HL-60/S4 treated with retinoic acid at 250 ng/mL for 4 days and 3 days (cell line): Measurements from ENCODE around the gene RAE1.

Source experiments
- in situ Hi-C: fragments of 300-500 bp; cut with MboI; formaldehyde crosslinking; loops from 2 replicates; pipeline ENCODE4 v1.7.0; 2022; ENCODE audit warnings: low sequenced_read_pairs

Gene RAE1, protein sequence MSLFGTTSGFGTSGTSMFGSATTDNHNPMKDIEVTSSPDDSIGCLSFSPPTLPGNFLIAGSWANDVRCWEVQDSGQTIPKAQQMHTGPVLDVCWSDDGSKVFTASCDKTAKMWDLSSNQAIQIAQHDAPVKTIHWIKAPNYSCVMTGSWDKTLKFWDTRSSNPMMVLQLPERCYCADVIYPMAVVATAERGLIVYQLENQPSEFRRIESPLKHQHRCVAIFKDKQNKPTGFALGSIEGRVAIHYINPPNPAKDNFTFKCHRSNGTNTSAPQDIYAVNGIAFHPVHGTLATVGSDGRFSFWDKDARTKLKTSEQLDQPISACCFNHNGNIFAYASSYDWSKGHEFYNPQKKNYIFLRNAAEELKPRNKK

DNA sequence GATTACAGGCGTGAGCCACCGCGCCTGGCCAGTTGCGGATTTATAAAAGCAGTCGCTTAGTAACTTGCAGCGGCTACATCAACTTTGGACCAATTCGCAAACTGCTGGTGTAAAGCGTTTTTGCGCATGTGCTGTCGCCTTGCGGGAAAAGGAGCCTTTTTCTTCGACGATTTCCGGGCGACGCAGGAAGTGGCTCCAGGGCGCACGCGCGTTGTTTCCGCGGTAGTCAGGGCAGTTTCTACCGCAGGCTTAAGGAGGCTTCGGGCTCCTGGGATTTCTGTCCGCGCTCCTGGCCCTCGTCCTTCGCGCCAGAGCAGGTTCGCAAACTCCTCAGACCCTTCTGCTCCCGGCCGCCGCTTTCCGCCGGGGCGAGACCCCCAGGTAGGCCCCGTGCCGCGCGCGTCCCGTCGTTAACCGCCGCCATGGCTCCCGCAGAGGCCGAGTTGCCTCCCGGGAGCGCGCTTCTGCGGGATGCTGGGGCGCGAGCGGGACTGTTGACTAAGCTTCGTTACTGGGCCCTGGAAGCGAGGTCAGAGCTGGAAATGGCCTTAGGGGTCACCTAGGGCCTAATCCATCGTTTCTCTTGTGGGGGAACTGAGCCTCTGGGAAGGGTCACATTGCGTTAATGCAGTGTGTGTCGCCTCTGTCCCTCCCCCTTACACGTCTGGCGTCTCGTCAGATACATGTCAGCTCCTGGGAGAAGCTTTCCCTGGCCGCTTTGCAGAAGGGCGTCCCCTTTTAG lies at the start of gene RAE1:
Gene RAE1 (plus strand): TSS at position 214 of the 742 bp plus-strand sequence. CDS start 2,784 bp downstream, outside the sequence.
- in situ Hi-C loops = no loop called here

GRCh38 chr20:57306747-57307146 lies 44.3 kb upstream of the RAE1 start:
- in situ Hi-C loops = no loop called here

DNA sequence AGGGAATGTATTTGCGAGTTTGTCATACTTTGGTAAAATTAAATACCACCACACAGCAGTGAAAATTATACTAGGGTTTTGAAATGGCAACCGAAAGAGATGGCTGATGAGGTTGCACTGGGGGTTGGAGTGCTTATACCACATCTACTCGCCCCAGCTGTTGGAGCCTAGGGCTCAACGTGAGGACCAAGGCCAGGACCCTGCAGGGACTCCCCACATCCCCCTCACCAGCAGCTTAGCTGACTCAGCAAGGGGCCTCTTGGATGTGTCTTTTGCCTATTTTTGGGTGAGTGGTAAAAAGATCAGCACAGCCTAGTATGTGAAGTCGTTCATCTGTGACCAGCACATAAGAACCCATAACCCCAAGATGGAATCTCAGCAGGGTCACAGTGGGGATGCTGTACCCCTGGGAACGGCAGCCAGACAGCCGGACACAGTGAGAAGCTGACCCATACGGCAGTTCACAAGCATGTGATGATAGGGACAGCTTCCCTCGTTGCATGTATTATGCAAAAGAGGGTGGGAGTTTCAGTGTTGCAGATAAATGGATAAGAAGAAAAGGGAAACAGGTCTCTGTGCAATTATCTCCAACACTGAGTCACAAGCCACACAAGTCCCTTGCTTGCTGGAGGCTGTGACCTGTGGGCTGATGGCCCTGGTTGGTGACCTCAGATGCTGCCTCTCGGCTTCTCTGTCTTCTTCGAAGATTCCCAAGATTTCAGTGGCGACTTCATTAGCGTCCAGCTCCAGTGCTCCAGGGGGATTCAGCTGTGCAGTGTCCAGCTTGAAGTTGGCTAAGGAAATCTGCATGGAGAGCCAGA lies 42.4 kb upstream of the RAE1 start:
- in situ Hi-C loops = no loop called here

DNA sequence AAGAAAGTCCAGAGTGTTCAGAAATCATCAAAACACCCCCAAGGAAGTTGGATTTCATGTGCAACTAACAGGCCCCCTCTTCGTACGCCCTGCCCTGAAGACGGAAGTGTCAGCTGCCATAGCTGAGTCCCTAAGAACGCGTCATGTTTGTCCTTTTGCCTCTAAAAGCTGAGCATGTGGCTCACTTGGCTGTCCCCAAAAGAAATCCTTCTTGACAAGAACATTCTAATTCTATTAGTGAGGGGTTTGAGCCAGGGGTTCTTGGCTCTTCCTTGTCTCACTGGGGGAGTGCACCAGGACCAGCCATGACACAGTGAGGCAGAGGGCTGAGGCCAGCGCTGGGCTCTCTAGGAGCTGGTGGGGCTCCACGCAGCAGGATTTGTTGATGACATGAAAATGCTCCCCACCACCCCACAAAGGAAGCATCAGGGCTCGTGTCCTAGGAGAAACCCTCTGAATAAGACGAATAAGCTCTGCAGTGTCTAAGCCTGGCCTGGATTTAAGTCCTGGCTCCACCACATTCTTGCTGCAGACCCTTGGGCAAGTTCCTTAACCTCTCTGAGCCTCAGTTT lies 41.4 kb upstream of the RAE1 start:
- in situ Hi-C loops = no loop called here

GRCh38 chr20:57310821-57311514 lies 40.1 kb upstream of the RAE1 start:
- in situ Hi-C loops = no loop called here

GRCh38 chr20:57312138-57312537 lies 38.9 kb upstream of the RAE1 start:
- in situ Hi-C loops = no loop called here

DNA sequence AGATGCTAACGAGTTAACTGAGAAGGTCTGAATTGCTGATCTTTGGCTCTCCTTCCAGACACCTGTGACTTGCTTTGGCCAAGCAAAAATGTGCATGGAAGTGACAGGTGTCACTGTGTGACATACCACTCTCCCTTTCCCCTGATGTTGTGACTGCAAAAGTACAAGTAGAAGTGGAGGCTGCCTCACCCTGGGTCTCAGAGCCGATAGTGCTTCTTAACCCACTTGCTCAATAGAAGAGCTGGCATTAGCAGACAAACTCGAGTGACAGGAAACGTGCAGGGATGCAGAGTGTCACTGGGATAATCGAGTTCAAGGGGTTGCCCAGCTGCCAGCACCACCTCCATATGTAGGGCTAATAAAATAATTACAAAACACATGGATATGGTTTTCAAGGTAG lies 37.8 kb upstream of the RAE1 start:
- in situ Hi-C loops = no loop called here

- in situ Hi-C loops = no loop called here
Measured at GRCh38 chr20:57313951-57314350, 37.1 kb upstream of the RAE1 start.

DNA sequence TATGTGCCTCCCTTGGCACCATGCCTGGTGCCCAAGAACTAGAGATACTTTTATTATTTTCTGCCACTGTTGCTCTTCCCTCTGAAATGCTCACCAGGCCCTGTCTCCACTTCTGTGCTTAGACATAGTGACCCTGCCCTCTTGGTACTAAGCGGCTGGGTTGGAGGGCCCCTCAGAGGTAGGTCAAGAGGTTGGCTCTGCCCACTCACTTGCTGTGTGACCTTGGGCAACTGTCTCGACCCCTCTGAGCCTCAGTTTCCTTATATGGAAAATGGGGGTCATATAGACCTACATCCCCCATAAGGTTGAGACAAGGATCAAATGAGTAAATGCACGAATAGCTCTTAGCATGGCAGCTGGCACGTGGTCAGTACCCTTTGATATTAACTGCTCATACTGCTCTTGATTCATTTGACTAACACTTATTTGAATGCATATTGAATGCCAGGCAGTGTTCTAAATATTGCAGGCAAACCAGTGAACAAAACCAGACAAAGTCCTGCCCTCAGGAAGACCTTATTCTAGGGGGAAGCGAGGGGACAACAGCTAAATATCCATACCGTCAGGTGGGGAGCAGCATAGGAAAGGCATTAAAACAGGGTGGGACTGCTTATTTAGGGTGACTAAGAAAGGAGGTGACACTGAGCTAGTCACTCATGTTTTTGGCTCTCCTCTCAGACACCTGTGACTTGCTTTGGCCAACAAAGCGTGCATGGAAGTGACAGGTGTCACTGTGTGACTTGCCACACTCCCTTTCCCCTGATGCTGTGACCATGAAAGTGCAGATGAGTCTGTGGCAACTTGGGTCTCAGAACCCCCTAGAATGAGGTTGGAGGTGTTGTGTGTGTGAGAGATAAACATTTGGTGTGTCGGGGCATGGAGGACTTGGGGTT lies 35.7 kb upstream of the RAE1 start:
- in situ Hi-C loops = no loop called here

DNA sequence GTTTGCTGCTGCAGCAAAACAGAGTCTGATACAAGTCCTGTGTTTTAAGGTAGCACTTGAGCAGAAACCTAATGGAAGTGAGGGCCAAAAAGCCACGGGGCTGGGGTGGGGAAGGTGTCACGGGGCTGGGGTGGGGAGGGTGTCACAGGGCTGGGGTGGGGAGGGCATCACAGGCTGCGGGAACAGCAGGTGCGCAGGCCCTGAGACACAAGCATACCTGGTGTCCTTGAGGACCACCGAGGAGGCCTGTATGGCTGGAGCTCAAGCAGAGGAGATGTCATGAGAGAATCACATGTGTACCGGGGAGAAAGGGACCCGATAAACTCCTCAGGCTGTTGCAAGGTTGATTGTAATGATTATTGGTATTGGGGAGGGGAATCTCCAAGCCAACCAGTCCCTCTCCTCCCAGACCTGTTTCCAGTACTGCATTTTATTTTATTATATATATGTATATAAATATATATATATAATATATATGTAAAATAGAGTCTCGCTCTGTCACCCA lies 35.0 kb upstream of the RAE1 start:
- in situ Hi-C loops = no loop called here

DNA sequence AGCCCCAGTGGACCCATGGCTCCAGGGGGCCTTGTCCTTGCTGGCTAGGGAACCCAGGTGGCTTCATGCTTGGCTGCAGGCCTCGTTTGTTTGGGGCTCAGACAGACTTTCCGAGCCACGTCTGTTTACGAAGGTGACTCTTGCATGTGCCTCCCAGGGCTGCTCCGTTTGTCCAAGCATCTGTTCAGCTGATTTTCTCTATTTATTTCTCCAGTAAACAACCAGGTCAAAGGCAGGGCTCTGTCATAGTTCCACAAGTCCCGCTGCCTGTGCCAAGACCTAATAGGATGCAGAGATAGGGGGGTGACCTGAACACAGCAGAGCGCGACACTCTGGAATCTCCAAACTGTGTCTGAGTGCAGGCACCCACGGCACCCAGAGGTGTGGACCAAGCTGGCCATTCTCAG lies 34.3 kb upstream of the RAE1 start:
- in situ Hi-C loops = no loop called here

DNA sequence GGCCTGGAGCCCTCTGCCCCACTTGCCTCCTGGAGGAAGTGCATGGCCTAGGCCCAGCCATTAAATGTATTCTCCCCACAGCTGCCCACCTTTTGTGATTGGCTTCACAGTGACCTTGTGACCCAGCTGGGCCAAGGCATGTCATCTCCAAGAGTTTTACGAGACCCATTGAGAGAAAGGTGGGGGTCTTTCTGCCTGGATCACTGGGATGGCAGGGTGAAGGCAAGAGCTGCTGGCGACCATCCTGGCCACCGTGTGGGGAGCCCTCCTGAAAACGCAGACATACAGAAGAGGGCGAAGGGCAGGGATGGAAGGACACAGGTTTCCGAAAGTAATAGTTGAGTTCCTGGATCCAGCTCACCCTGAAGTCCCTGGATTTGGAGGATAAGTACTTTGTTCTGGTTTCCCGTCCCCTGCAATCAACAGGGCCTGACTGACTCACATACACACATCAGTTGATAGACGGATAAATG lies 33.7 kb upstream of the RAE1 start:
- in situ Hi-C loops = no loop called here

- in situ Hi-C loops = no loop called here
Measured at GRCh38 chr20:57317789-57318371, 33.2 kb upstream of the RAE1 start.

- in situ Hi-C loops = no loop called here
Measured at GRCh38 chr20:57319584-57319983, 31.5 kb upstream of the RAE1 start.

DNA sequence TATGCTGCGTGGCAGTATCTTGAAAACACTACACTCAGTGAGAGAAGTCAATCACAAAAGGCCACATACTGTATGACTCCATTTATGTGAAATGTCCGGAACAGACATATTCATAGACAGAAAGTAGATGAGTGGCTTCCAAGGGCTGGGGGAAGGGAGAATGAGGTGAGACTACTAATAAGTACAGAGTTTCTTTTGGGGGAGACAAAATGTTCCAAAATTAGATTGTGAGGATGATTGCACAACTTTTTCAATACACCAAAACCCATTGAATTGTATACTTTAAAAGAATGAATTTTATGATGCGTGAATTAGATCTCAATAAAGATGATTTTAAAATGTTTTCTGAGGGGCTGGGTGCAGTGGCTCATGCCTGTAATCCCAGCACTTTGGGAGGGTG lies 30.7 kb upstream of the RAE1 start:
- in situ Hi-C loops = no loop called here

- in situ Hi-C loops = no loop called here
Measured at GRCh38 chr20:57321142-57321541, 29.9 kb upstream of the RAE1 start.

GRCh38 chr20:57322476-57322875 lies 28.6 kb upstream of the RAE1 start:
- in situ Hi-C loops = no loop called here

DNA sequence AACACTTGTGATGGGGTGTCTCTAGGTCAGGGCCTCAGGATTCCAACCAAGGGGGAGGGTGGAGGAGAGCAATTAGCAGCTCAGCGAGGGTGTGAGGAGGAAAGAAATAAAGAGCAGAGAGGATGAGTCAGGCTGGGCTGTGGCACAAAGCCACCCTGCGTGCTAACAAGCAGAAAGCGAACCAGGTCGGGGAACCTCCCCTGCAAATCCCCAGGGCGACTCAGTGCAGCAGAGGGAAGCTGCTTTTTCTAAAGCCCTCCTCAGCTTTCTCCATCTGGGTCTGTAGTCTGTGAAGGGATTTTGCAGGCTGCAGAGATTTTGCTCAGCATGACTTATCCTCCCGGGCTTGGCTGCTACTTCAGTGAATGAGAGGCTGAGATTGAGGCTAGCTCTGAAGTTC lies 28.0 kb upstream of the RAE1 start:
- in situ Hi-C loops = no loop called here
